Measurements from ENCODE around the gene MKRN1. TPM values are rescaled to one million over a fixed set of nuclear protein-coding genes. Genes with fewer than 3 reads are reported as not detected.
A peak's percentile ranks its signal among the peaks of the same experiment; 100 is the strongest.

MKRN1 gene
- total and polyA plus RNA-seq, 4 donors = 46.9 to 104 (median 62.0) TPM

DNA sequence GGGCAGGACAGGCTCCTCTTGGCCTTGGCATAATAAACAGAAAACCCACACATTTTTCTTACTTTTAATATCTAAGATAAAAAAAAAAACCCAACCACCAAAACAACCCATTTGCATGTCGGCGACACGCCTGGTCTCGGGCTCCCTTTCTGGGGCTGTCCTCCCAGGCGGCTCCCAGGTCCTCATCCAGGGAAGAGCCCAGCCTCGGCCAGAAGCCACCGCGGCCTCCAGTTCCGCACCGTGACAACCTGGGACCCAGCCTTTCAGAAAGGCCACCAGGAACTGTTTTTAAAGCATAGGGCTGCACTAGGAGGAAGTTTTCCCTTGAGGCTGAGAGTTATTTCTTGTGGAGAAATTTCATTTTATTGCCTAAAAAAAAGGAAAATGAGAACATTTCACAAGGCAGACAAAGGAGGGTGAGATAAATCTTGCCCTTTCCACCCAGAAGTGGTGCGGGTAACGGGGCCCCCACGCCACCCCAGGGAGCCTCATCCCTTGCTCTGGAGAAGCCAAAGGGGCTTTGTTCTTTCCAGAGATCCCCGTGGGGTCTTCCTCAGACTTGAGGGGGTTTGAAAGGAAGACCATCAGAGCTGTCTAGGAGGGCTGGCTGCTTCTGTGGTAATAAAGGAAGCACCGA lies 39.2 kb upstream of the MKRN1 start:
- ATAC-seq (ENCODE audit: insufficient read depth, low FRiP score) (no peak), DNase-seq (no peak)
- WGBS, 2 donors = 83 to 89% methylated on average over 15 of the region's 15 CpGs
- Histone ChIP-seq H3K27ac (ENCODE audit: low read depth in 1 of 2, low read length in 1 of 2) (peak overlapping the region in 1 of 2 donors; percentile 21), H3K4me1 (ENCODE audit: control insufficient read depth in 5 of 5, insufficient read depth in 5 of 5, low read length in 5 of 5) (peaks cover 0 to 5% (median 0%) of the 10 kb centered on the region in 5 donors), H3K9me3 (ENCODE audit: control insufficient read depth in 4 of 4, insufficient read depth in 3 of 4, low read length in 3 of 4) (no peaks in the 10 kb centered on the region), H3K9ac (ENCODE audit: insufficient read depth in 1 of 2, low read length in 2 of 2) (no peak overlapping the region), H3K27me3 (ENCODE audit: control insufficient read depth in 3 of 3, insufficient read depth in 3 of 3, low read length in 2 of 3) (no peaks in the 10 kb centered on the region), H3K36me3 (ENCODE audit: control insufficient read depth in 4 of 4, insufficient read depth in 4 of 4, low read length in 4 of 4) (peaks cover 0 to 30% (median 4%) of the 10 kb centered on the region in 4 donors), H3K4me3 (no peak overlapping the region)
- TF ChIP-seq, protein P1, sequence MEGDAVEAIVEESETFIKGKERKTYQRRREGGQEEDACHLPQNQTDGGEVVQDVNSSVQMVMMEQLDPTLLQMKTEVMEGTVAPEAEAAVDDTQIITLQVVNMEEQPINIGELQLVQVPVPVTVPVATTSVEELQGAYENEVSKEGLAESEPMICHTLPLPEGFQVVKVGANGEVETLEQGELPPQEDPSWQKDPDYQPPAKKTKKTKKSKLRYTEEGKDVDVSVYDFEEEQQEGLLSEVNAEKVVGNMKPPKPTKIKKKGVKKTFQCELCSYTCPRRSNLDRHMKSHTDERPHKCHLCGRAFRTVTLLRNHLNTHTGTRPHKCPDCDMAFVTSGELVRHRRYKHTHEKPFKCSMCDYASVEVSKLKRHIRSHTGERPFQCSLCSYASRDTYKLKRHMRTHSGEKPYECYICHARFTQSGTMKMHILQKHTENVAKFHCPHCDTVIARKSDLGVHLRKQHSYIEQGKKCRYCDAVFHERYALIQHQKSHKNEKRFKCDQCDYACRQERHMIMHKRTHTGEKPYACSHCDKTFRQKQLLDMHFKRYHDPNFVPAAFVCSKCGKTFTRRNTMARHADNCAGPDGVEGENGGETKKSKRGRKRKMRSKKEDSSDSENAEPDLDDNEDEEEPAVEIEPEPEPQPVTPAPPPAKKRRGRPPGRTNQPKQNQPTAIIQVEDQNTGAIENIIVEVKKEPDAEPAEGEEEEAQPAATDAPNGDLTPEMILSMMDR (IDR thresholded peaks at IDR 0.05; ENCODE audit: control extremely low read depth, extremely low read depth) = no peak

DNA sequence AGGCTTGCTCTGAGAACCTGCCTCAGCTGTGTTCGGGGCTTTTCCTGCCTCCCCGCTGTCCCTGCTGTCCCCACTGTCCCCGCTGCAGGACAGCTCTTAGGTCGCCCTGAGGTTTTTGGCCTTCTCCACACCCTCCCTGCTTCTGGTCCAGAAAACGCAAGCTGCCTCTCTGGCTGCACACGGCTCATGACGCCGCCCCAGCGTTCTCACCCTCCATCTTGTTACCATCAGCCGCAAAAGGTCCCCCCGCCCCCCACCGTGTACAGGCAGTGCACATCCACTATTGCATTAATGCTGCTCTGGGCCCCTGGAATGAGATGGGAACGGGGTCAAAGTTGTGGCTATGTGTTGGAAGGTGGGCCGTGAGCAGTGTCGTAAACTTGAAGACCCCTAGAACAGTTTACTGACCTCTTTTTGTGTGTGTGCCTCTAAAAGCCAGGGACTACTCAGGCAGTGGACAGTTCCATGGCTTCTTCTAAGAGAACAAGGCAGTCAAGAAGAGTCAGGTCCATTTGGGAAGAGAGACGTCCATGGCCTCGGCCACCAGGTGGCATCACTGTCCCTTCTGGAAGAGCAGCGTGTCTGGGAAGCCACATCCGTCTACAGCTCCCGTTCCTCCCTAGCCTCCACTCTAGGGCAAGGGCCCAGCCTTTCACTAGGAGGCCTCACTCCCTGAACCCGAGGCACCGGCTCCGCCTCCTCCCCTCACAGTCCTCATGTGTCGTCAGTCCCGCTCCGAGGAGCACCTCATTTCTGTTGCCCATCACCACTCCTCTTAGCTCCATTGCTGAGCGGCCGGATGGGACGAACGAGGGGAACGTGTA lies 38.5 kb upstream of the MKRN1 start:
- WGBS, 2 donors = 54 to 60% methylated on average over 31 of the region's 31 CpGs
- TF ChIP-seq, protein P1 (IDR thresholded peaks at IDR 0.05; ENCODE audit: control extremely low read depth, extremely low read depth) = peak; percentile 88
- H3K27ac ChIP-seq (ENCODE audit: low read depth in 1 of 2, low read length in 1 of 2) = peak overlapping the region in 1 of 2 donors; percentile 7
- H3K9me3 ChIP-seq (ENCODE audit: control insufficient read depth in 4 of 4, insufficient read depth in 3 of 4, low read length in 3 of 4) = no peaks in the 10 kb centered on the region
- no peak overlapping the region for H3K9ac ChIP-seq (ENCODE audit: insufficient read depth in 1 of 2, low read length in 2 of 2)
- H3K4me1 ChIP-seq (ENCODE audit: control insufficient read depth in 5 of 5, insufficient read depth in 5 of 5, low read length in 5 of 5) = peaks cover 0 to 5% (median 0%) of the 10 kb centered on the region in 5 donors
- peaks cover 0 to 23% (median 4%) of the 10 kb centered on the region in 4 donors for H3K36me3 ChIP-seq (ENCODE audit: control insufficient read depth in 4 of 4, insufficient read depth in 4 of 4, low read length in 4 of 4)
- ATAC-seq (ENCODE audit: insufficient read depth, low FRiP score) (peak; percentile 91), DNase-seq (peak; percentile 91 to 94 (median 92))
- H3K4me3 ChIP-seq = no peak overlapping the region
- H3K27me3 ChIP-seq (ENCODE audit: control insufficient read depth in 3 of 3, insufficient read depth in 3 of 3, low read length in 2 of 3) = no peaks in the 10 kb centered on the region

DNA sequence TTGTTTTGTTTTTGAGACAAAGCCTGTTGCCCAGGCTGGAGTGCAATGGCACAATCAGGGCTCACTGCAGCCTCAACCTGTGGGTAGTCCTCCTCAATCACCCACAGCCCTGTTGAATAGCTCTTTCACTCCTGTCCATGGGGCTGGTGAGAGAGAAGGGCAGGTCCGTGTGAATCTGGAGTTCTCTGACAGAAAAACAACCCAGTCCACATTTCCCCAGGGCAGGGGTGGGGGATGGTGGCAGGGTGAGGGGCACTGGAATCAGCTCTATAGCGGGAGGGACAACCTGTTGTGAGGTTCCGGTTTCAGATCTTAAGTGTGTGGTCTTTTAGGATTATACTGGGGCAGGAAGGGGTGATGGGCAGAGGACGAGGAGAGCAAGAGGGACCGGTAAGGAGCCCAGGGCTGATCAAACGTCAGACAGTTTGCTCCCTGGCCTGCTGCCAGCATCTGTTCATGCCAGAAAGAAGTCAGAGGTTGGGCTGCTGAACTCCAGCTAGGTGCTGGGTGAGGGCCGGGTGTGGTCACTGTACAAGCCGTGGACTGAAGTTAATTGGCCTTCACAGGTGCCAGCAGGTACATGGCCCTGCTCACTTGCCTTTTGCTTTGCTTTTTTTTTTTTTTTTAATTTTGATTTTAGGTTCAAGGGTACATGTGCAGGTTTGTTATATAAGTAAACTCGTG lies 33.2 kb upstream of the MKRN1 start:
- H3K27ac ChIP-seq (ENCODE audit: low read depth in 1 of 2, low read length in 1 of 2) = no peak overlapping the region
- TF ChIP-seq, protein P1 (IDR thresholded peaks at IDR 0.05; ENCODE audit: control extremely low read depth, extremely low read depth) = no peak
- ATAC-seq (ENCODE audit: insufficient read depth, low FRiP score) (no peak), DNase-seq (peak in 2 of 3 donors; percentile 44 to 46)
- peaks cover 0 to 3% (median 0%) of the 10 kb centered on the region in 5 donors for H3K4me1 ChIP-seq (ENCODE audit: control insufficient read depth in 5 of 5, insufficient read depth in 5 of 5, low read length in 5 of 5)
- H3K9ac ChIP-seq (ENCODE audit: insufficient read depth in 1 of 2, low read length in 2 of 2) = no peak overlapping the region
- WGBS, 2 donors = 40% methylated on average over 9 of the region's 9 CpGs
- peaks cover 0 to under 1% (median 0%) of the 10 kb centered on the region in 4 donors for H3K36me3 ChIP-seq (ENCODE audit: control insufficient read depth in 4 of 4, insufficient read depth in 4 of 4, low read length in 4 of 4)
- no peaks in the 10 kb centered on the region for H3K27me3 ChIP-seq (ENCODE audit: control insufficient read depth in 3 of 3, insufficient read depth in 3 of 3, low read length in 2 of 3)
- no peaks in the 10 kb centered on the region for H3K9me3 ChIP-seq (ENCODE audit: control insufficient read depth in 4 of 4, insufficient read depth in 3 of 4, low read length in 3 of 4)
- no peak overlapping the region for H3K4me3 ChIP-seq

Data from lung (tissue), 12 donors.